Posterior vena cava (tissue), 2 donors: ENCODE measurements around the gene YTHDC1. TPM values are rescaled to one million over a fixed set of nuclear protein-coding genes. Genes with fewer than 3 reads are reported as not detected.

Experiments
- total RNA-seq, 2 donors: library from RNA; stranded (reverse); fragmentation: NEBNext Ultra II Directional; extraction: Animal tissue kit (Norgen Biotek cat#: 25700); gene quantifications; one replicate each; pipeline ENCODE4 v1.2.1, GENCODE V29; 2021
- donor health status: DM: yes; HTN: yes; CAD: no.
- donor health status: DM: yes; HTN: yes; CAD: no.

Gene YTHDC1
- total RNA-seq, 2 donors from 2014 or later = 57.4 to 57.8 TPM

Other genes with a start within 250 kb of the YTHDC1 start
- not detected for gene TMPRSS11F, start 220.2 kb downstream of the YTHDC1 start, total RNA-seq
- gene TMPRSS11B, start 104.4 kb downstream of the YTHDC1 start, total RNA-seq = not detected
- gene TMPRSS11E, start 97.4 kb upstream of the YTHDC1 start, total RNA-seq = not detected
- not detected for gene UGT2B17, start 226.2 kb upstream of the YTHDC1 start, total RNA-seq